PC-9 (cell line): Measurements from ENCODE around the gene SLC22A14.

Source experiments
- EZH2 ChIP-seq: fragments of 200-600 bp; sonication (generic); IDR thresholded peaks from 2 replicates; pipeline ENCODE4 v1.8.0; 2017; ENCODE audit warnings: antibody characterized with exemption, low read depth
- TF ChIP-seq, protein P1 (sequence below): fragments of 200-600 bp; sonication (generic); conservative IDR thresholded peaks from 2 replicates; pipeline ENCODE4 v1.6.1; 2017; ENCODE audit warnings: mixed run types, antibody characterized with exemption, mild to moderate bottlenecking, moderate library complexity

DNA sequence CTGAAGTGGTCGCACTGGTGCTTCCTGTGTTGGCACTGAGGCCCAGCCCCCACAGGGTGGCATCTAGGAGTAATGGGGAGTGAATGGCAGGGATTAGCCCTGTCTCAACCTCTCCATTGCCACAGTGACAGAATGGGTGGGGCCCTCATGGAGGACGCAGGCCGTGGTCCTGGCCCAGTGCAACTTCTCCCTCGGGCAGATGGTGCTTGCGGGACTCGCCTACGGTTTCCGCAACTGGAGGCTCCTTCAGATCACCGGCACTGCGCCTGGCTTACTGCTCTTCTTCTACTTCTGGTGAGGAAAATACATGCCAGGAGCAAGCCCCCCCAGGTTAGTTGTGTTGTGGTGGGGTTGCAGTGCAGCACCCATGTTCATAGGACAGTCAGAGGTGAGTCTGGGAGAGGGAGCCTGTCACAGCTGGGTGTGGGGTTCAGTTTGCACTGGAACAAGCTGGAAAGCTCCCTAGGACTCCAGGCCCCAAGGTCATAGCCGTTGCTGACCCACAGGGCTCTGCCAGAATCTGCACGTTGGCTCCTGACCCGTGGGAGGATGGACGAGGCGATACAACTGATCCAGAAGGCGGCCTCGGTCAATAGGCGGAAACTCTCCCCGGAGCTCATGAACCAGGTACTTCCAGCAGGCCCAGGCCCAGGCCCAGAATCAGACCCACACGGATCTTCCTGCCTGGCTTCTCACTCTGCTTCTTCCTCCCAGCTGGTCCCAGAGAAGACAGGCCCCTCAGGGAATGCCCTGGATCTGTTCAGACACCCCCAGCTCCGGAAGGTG, 7.0 kb upstream of the SLC22A14 start:
- TF ChIP-seq, protein P1, sequence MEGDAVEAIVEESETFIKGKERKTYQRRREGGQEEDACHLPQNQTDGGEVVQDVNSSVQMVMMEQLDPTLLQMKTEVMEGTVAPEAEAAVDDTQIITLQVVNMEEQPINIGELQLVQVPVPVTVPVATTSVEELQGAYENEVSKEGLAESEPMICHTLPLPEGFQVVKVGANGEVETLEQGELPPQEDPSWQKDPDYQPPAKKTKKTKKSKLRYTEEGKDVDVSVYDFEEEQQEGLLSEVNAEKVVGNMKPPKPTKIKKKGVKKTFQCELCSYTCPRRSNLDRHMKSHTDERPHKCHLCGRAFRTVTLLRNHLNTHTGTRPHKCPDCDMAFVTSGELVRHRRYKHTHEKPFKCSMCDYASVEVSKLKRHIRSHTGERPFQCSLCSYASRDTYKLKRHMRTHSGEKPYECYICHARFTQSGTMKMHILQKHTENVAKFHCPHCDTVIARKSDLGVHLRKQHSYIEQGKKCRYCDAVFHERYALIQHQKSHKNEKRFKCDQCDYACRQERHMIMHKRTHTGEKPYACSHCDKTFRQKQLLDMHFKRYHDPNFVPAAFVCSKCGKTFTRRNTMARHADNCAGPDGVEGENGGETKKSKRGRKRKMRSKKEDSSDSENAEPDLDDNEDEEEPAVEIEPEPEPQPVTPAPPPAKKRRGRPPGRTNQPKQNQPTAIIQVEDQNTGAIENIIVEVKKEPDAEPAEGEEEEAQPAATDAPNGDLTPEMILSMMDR, result no peak
- no peak for TF ChIP-seq EZH2
